ENCODE measurements around the gene USP21. TPM values are rescaled to one million over a fixed set of nuclear protein-coding genes. Genes with fewer than 3 reads are reported as not detected.
A peak's percentile ranks its signal among the peaks of the same experiment; 100 is the strongest.

The USP21 gene
- total RNA-seq, 1 donor from 2014 or later: 48.8 TPM

DNA sequence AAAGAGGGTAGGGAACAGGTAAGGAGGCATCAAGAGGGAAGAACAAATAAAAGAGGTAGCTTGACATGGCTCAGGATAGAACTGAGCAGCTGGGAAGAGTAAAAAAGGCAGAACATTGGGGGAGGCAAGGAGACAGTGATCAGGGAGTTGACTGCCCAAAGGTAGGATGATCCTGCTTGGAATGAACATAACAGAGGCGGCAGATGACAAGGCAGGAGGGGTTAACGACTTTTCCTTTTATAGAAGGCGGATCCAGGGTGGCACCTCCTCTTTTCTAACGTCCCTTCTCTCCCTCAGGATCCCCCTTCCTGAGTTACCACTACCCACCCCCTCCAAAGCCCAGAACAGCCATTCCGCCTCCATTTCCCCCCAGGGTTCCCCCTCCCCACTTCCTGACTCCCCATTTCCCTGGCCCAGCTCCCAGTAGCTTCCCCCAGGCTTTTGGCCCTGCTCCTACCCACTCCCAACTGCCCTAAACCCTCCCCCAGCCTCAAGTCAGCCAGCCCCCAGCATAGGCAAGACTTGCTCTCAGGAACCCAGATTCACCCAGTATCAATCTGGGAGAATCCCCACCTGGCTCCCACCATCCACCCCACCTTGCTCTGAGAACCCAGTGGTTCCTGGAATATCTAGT is 40.3 kb downstream of the USP21 start:
- H3K9me3 Mint-ChIP-seq (ENCODE audit: low read depth): no peaks in the 10 kb centered on the region
- TF ChIP-seq, protein P1, sequence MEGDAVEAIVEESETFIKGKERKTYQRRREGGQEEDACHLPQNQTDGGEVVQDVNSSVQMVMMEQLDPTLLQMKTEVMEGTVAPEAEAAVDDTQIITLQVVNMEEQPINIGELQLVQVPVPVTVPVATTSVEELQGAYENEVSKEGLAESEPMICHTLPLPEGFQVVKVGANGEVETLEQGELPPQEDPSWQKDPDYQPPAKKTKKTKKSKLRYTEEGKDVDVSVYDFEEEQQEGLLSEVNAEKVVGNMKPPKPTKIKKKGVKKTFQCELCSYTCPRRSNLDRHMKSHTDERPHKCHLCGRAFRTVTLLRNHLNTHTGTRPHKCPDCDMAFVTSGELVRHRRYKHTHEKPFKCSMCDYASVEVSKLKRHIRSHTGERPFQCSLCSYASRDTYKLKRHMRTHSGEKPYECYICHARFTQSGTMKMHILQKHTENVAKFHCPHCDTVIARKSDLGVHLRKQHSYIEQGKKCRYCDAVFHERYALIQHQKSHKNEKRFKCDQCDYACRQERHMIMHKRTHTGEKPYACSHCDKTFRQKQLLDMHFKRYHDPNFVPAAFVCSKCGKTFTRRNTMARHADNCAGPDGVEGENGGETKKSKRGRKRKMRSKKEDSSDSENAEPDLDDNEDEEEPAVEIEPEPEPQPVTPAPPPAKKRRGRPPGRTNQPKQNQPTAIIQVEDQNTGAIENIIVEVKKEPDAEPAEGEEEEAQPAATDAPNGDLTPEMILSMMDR (IDR thresholded peaks at IDR 0.05; ENCODE audit: unreplicated experiment): no peak
- peaks cover 16% of the 10 kb centered on the region for H3K4me1 Mint-ChIP-seq (ENCODE audit: low read depth)
- no peak for DNase-seq (ENCODE audit: low spot score, unreplicated experiment)
- peaks cover 3% of the 10 kb centered on the region for H3K27me3 Mint-ChIP-seq
- H3K36me3 Mint-ChIP-seq (ENCODE audit: insufficient read depth): peaks cover 6% of the 10 kb centered on the region
- no peak overlapping the region for H3K27ac Mint-ChIP-seq
- H3K4me3 Mint-ChIP-seq (ENCODE audit: low read depth): no peak overlapping the region

- TF ChIP-seq, protein P1 (IDR thresholded peaks at IDR 0.05; ENCODE audit: unreplicated experiment): no peak
- peaks cover 7% of the 10 kb centered on the region for H3K36me3 Mint-ChIP-seq (ENCODE audit: insufficient read depth)
- no peak for DNase-seq (ENCODE audit: low spot score, unreplicated experiment)
- H3K9me3 Mint-ChIP-seq (ENCODE audit: low read depth): no peaks in the 10 kb centered on the region
- H3K4me1 Mint-ChIP-seq (ENCODE audit: low read depth): peaks cover 16% of the 10 kb centered on the region
- H3K4me3 Mint-ChIP-seq (ENCODE audit: low read depth): no peak overlapping the region
- H3K27ac Mint-ChIP-seq: peak overlapping the region; percentile 77
- H3K27me3 Mint-ChIP-seq: peaks cover 3% of the 10 kb centered on the region
Observed at GRCh38 chr1:161200421-161200991, 41.2 kb downstream of the USP21 start.

DNA sequence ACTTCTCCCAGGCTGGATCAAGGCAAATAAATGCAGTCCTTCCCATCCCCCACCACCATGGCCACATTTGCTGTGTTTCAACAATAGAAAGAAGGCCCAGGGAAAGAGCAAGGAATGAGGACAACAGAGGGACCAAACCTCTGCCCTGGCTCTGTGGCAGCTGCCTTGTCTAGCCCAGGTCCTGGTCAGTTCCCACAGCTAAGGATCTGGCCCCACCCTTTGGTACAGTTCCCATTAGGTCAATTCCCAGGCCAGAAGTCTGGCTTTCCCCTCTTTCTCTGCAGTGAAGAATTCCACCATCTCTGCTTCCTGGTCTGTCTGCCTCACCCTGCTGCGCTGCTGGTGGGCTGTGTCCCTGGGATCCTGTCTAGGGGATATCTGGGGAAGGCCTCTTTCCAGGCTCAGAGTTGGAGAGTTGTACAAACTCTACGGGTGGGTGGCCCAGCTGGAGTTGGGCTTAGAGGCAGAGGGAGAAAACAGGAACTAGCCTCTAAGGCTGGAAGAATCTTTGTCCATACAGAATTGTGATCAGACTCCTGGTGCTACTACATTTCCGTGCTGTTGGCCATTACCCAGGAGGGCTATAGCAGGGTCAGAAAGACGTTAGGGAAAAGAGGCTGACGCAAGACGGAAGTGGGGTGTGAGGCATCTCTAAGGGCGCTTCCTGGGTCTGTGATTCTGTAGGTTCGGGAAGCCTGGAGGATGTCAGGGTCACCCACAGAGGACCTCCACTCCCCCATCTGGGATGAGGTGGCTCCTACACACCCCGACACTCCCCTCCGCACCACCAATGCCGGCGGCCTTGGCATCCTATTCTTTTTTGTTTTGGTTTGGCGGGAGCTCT is 41.9 kb downstream of the USP21 start:
- H3K36me3 Mint-ChIP-seq (ENCODE audit: insufficient read depth): peaks cover 7% of the 10 kb centered on the region
- no peaks in the 10 kb centered on the region for H3K9me3 Mint-ChIP-seq (ENCODE audit: low read depth)
- no peak for DNase-seq (ENCODE audit: low spot score, unreplicated experiment)
- peaks cover 3% of the 10 kb centered on the region for H3K27me3 Mint-ChIP-seq
- TF ChIP-seq, protein P1 (IDR thresholded peaks at IDR 0.05; ENCODE audit: unreplicated experiment): no peak
- peaks cover 16% of the 10 kb centered on the region for H3K4me1 Mint-ChIP-seq (ENCODE audit: low read depth)
- H3K4me3 Mint-ChIP-seq (ENCODE audit: low read depth): peak overlapping the region; percentile 85
- H3K27ac Mint-ChIP-seq: peak overlapping the region; percentile 98

DNA sequence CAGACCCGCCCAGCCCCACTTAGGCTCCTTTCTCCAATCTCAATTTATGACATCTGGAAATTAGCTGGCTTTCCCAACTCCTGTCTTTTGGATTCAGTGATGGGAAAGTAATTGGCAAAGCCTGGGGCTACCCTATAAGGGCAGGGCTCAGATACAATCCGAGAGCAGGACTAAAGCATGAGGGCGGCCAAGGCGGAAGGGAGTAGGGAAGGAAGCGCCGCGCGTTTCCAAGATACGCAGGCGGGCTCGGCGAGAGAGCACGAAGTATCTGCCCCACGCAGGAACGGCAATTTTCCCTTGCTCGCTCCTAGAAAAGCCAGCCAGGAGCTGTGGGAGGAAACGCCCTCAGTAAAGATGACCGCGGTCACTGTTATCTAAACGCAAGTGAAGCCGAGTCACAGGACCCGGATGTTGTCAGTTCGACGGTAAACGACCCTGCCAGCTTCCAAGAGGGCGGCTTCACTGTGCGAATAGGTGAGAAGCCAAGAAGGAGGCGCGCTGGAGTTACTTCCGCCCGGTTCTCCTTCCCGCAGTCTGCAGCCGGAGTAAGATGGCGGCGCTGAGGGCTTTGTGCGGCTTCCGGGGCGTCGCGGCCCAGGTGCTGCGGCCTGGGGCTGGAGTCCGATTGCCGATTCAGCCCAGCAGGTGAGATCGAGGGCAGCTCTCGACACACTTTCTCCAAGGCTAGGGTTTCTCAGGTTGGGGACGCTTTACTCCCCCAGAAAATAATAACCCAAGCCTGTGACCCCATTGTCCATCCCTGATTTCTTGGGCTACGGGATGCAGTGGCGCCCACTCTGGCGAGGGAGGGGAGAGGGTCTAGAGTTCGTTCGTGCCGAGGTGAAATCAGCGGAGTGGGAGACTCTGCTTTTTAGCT is 42.8 kb downstream of the USP21 start, which contains the start of gene NDUFS2:
NDUFS2 (plus strand) TSS at position 532 of the 877 bp plus-strand sequence; CDS start at position 551, 19 bp downstream.
- Mint-ChIP-seq H3K4me3 (ENCODE audit: low read depth) (peak within 1 kb of the TSS; percentile 85), H3K27me3 (peaks cover 3% of the 10 kb centered on the region), H3K36me3 (ENCODE audit: insufficient read depth) (peaks cover 10% of the 10 kb centered on the region), H3K4me1 (ENCODE audit: low read depth) (peaks cover 16% of the 10 kb centered on the region), H3K9me3 (ENCODE audit: low read depth) (no peaks in the 10 kb centered on the region), H3K27ac (peak within 1 kb of the TSS; percentile 98)
- peak; percentile 92 for DNase-seq (ENCODE audit: low spot score, unreplicated experiment)
- TF ChIP-seq, protein P1 (IDR thresholded peaks at IDR 0.05; ENCODE audit: unreplicated experiment): peak; percentile 56
